SH-SY5Y (cell line): ENCODE data around the gene FARP2.

Experiments
- GATA2 ChIP-seq: IDR thresholded peaks from 2 replicates; pipeline ENCODE4 v1.6.1; 2011; ENCODE audit warnings: mild to moderate bottlenecking, low read depth, low read length
- GATA3 ChIP-seq: IDR thresholded peaks from 2 replicates; pipeline ENCODE4 v1.6.1; 2011; ENCODE audit warnings: low read depth, mild to moderate bottlenecking, low read length, moderate library complexity

The FARP2 gene

DNA sequence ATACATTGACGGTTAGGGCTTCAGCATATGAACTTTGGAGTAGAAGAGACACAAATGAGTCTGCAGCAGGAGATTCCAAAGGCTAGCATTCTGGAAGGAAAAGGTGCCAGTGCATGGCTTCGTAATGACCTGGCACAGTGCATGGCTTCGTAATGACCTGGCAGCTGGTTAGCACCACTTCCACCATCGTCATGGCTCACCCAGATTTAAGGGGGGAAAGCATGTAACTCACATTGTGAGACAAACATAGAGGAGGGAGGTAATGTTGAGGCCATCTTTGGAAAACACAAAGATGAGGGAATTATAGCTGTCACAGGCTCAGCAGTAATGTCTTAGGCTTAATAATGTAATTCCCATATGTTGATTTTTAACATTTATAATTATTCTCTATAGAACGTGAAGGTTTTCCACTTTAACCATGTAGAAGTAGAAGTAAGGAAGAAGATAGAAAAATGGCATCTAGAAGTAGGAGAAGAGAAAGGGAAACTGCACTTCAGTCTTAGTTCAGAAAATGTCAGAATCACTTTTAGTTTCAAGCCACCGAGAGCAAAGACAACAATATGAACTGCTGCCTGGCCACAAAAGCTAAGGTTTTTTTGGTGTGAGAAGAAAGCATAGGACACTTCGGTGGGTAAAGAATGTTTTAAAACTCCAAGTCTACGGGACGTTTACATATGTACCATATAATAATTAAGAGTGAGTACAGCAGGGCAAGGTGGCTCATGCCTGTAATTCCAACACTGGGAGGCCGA, 159.1 kb downstream of the FARP2 start:
- TF ChIP-seq GATA2 (no peak), GATA3 (no peak)

DNA sequence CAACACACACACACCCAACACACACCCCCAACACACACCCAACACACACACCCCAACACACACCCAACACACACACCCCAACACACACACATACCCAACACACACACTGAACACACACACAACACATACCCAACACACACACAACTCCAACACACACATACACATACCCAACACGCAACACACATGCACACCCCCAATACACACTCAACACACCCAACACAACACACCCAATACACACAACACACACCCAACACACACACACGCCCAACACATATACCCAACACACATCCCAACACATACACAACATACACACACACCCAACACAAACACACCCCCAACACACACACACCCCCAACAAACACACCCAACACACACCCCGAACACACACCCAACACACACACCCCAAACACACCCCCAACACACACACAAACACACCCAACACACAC, 160.5 kb downstream of the FARP2 start:
- TF ChIP-seq GATA3 = no peak
- TF ChIP-seq GATA2 = no peak

GRCh38 chr2:241517297-241517696, 161.2 kb downstream of the FARP2 start:
- TF ChIP-seq GATA2 = no peak
- no peak for TF ChIP-seq GATA3

- TF ChIP-seq GATA2 = no peak
- TF ChIP-seq GATA3 = no peak
Measured at GRCh38 chr2:241519669-241520068, 163.6 kb downstream of the FARP2 start.

DNA sequence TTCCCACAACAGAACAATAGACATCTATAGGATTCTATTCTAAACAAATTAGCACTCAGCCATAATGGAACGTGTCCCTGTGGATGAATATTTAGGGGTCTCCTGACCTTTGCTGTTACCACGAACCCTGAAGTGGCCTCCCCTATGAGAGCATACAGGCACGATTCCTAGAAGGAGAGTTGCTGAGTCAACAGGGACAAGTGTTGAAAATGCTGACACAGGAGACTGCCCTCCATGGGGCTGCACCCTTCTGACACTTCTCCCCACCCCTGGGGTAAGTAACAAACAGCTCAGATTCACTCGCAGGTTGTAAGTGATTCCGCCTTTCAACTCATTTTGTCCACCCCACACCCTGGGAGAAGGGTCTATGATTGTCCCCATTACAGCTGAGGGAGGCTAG, 166.4 kb downstream of the FARP2 start:
- TF ChIP-seq GATA2 (no peak), GATA3 (no peak)

DNA sequence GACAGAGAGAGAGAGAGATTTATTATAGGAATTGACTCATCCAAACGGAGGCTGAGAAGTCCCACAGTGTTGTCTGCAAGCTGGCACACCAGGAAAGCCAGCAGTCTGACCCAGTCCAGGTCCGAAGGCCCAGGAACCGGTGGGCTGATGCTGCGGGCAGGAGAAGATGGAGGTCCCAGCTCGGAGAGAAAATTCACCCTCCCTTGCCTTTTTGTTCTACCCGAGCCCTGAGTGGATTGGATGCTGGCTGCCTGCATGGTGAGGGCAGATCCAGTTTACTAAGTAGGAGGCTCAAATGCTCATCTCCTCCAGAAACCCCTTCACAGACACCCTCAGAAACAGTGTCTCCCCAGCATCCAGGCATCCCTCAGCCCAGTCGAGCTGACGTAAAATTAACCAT, 174.5 kb downstream of the FARP2 start:
- no peak for TF ChIP-seq GATA3
- no peak for TF ChIP-seq GATA2

DNA sequence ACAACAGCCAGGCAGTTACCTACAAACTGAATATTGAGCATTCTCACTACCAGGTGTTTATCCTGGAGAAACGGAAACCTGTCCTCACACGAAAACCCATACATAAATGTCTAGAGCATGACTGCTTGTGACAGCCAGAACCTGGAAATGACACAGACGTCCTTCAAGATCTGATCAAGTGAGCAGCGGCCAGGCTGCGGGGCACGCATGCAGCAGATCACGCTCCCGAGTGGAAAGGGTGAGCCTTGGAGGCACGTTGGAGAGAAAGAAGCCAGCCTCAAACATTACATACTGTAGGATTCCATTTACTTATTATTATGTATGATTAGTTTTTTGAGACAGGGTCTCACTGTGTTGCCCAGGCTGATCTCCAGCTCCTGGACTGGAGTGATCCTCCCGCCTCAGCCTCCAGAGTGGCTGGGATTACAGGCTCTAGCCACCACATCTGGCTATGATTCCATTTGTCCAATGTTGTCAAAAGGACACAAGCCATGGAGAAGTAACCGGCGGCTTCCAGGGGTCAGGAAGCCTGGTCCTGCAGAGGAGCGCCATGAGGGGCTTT, 175.2 kb downstream of the FARP2 start:
- TF ChIP-seq GATA3 = no peak
- no peak for TF ChIP-seq GATA2

GRCh38 chr2:241532168-241532567, 176.1 kb downstream of the FARP2 start:
- TF ChIP-seq GATA2 (no peak), GATA3 (no peak)

- no peak for TF ChIP-seq GATA2
Measured at GRCh38 chr2:241532733-241533601, 176.9 kb downstream of the FARP2 start.

- no peak for TF ChIP-seq GATA2
- TF ChIP-seq GATA3 = no peak
Measured at GRCh38 chr2:241534293-241534692, 178.2 kb downstream of the FARP2 start.

GRCh38 chr2:241534701-241535375, 178.8 kb downstream of the FARP2 start:
- TF ChIP-seq GATA3 = no peak
- no peak for TF ChIP-seq GATA2

DNA sequence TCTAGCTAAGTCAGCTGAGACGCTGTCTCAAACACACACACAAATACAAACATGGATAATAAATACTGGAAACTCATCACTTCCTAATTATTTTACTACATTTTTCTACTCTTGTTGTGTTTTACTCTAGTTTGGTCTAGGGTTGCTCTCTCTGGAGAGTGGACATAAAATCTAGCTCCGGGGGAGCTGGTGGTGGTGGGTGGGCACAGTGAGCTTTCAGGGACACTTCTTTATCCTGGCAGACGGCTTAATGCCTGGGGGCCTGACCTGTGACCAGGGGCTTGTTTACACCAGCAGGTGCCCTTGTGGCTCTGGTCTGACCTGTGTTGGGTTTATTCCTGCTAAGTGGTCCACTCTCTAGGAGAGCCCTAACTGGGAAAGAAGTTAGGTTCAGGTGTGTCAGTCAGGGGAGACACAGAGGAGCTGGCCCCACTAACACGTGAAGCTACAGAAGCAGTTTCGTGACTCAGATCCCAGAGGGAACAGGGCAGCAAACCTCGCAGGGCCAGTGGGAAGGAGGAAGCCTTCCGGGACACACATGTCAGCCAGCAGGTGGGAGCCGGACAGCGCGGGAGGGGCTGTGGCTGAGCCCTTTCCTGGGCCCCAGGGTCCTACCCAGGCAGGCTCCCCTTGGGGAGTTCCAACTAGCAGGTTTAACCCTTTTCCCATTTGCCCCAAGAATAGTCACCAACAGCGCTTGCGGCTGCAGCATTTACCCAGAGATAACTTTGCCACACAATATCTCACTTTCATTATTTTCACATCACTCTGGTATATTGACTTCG, 180.0 kb downstream of the FARP2 start:
- TF ChIP-seq GATA3 = no peak
- TF ChIP-seq GATA2 = no peak

GRCh38 chr2:241538838-241539615, 182.9 kb downstream of the FARP2 start:
- no peak for TF ChIP-seq GATA3
- TF ChIP-seq GATA2 = no peak
